GM12878 (cell line): ENCODE measurements around the gene ADGRV1. TPM values are rescaled to one million over a fixed set of nuclear protein-coding genes. Genes with fewer than 3 reads are reported as not detected.

Experiments
- ATAC-seq: fragments of 200-7000 bp; cut with Tn5 transposase; 3 replicates; pipeline ENCODE4 v1.9.1; 2020; ENCODE audit warnings: mild to moderate bottlenecking, moderate library complexity
- BruUV-seq: library from RNA; stranded (reverse); fragments of 400-500 nt; replicated peaks from 2 replicates; lab custom pipeline; 2021; lab: Mats Ljungman, UMichigan
- CTCF ChIA-PET: fragments of 300-600 bp; sonication (Branson Sonifier 250); formaldehyde crosslinking; extraction: SDS; loops from one replicate; lab custom pipeline; 2021; ENCODE audit warnings: inconsistent platforms; lab: Yijun Ruan, JAX
- POLR2A ChIA-PET: fragments of 350-600 bp; formaldehyde crosslinking; extraction: SDS; loops from one replicate; lab custom pipeline; 2021; ENCODE audit warnings: inconsistent platforms; lab: Charles Lee
- RAD21 ChIA-PET: fragments of 300-600 bp; sonication (Branson Sonifier 250); formaldehyde crosslinking; loops from one replicate; lab custom pipeline; 2023; ENCODE audit warnings: antibody characterized with exemption; ENCODE audit not compliant: unreplicated experiment; lab: Charles Lee
- SMC1A ChIA-PET: fragments of 300-600 bp; sonication (Branson Sonifier 250); formaldehyde crosslinking; loops from one replicate; lab custom pipeline; 2023; ENCODE audit not compliant: unreplicated experiment, uncharacterized antibody; lab: Charles Lee
- DNase-seq: peaks from one replicate; pipeline ENCODE4 v3.0.0-alpha.2; 2011; ENCODE audit warnings: low read depth, low spot score
- FAIRE-seq: peaks from 3 replicates; lab custom pipeline; 2011; peaks lifted over from hg19 to GRCh38; lab: Jason Lieb, UNC
- H2AFZ ChIP-seq: 2 replicates; pipeline ENCODE4 v1.6.0; 2011; ENCODE audit warnings: low read depth, low read length, control low read depth; ENCODE audit not compliant: control insufficient read depth
- H3K27ac ChIP-seq: 2 replicates; pipeline ENCODE4 v1.5.1; 2011; ENCODE audit warnings: control low read depth; ENCODE audit not compliant: control insufficient read depth, insufficient read depth
- H3K27me3 ChIP-seq, 2 experiments: replicated peaks in 1 of 2; 2 replicates each; pipeline versions ENCODE4 v1.6.0 to v1.6.1; 2011; ENCODE audit warnings: low read length in 1 of 2; ENCODE audit not compliant: control insufficient read depth in 2 of 2, insufficient read depth in 2 of 2
- H3K36me3 ChIP-seq, 2 experiments: 2 replicates each; pipeline ENCODE4 v1.5.1; 2011; ENCODE audit warnings: low read length in 1 of 2; ENCODE audit not compliant: control insufficient read depth in 2 of 2, insufficient read depth in 2 of 2
- H3K4me1 ChIP-seq: 2 replicates; pipeline ENCODE4 v1.6.1; 2011; ENCODE audit warnings: mild to moderate bottlenecking, low read length, moderate library complexity, mixed read lengths; ENCODE audit not compliant: control insufficient read depth, insufficient read depth
- H3K4me2 ChIP-seq: 2 replicates; pipeline ENCODE4 v1.6.0; 2011; ENCODE audit warnings: control low read depth; ENCODE audit not compliant: control insufficient read depth, insufficient read depth
- H3K4me3 ChIP-seq: fragments of 200-600 bp; sonication (generic); 2 replicates; pipeline ENCODE4 v1.5.1; 2016
- H3K79me2 ChIP-seq: 2 replicates; pipeline ENCODE4 v1.6.0; 2011; ENCODE audit warnings: low read length; ENCODE audit not compliant: control insufficient read depth, insufficient read depth
- H3K9ac ChIP-seq: 2 replicates; pipeline ENCODE4 v1.8.0; 2011; ENCODE audit warnings: low read length, control low read depth, mixed read lengths; ENCODE audit not compliant: control insufficient read depth, insufficient read depth
- H3K9me3 ChIP-seq: replicated peaks from 3 replicates; pipeline ENCODE4 v1.5.1; 2011; ENCODE audit warnings: mild to moderate bottlenecking, low read length; ENCODE audit not compliant: control insufficient read depth, insufficient read depth
- H4K20me1 ChIP-seq: 2 replicates; pipeline ENCODE4 v1.6.0; 2011; ENCODE audit not compliant: control insufficient read depth, insufficient read depth
- BACH1 ChIP-seq: fragments of 450-650 bp; IDR thresholded peaks from 2 replicates; pipeline ENCODE4 v1.6.1; 2017; ENCODE audit warnings: mild to moderate bottlenecking, borderline replicate concordance
- GABPA ChIP-seq: IDR thresholded peaks from 2 replicates; pipeline ENCODE4 v1.6.1; 2014; ENCODE audit warnings: antibody characterized with exemption, low read depth, mild to moderate bottlenecking, inconsistent platforms
- IRF3 ChIP-seq: fragments of 450-650 bp; IDR thresholded peaks from 2 replicates; pipeline ENCODE4 v1.6.1; 2014; ENCODE audit warnings: mild to moderate bottlenecking
- LARP7 ChIP-seq: fragments of 450-650 bp; IDR thresholded peaks from 2 replicates; pipeline ENCODE4 v1.6.1; 2017; ENCODE audit warnings: mild to moderate bottlenecking
- RB1 ChIP-seq: fragments of 450-650 bp; formaldehyde crosslinking; IDR thresholded peaks from 2 replicates; pipeline ENCODE4 v1.6.1; 2017; ENCODE audit warnings: mild to moderate bottlenecking, borderline replicate concordance
- SIN3A ChIP-seq: IDR thresholded peaks from 2 replicates; pipeline ENCODE4 v1.6.1; 2012; ENCODE audit warnings: low read depth, low read length, improper control_type of control experiment
- SIX5 ChIP-seq: IDR thresholded peaks from 2 replicates; pipeline ENCODE4 v1.6.1; 2011; ENCODE audit warnings: mild to moderate bottlenecking, low read depth, low read length, moderate library complexity; ENCODE audit not compliant: severe bottlenecking
- SP1 ChIP-seq: IDR thresholded peaks from one replicate; pipeline ENCODE4 v1.6.1; 2011; ENCODE audit warnings: low read depth, low read length
- TAF1 ChIP-seq: IDR thresholded peaks from 2 replicates; pipeline ENCODE4 v1.6.1; 2011; ENCODE audit warnings: mild to moderate bottlenecking, low read depth, low read length, borderline replicate concordance
- TBL1XR1 ChIP-seq: IDR thresholded peaks from 2 replicates; pipeline ENCODE4 v1.6.1; 2012; ENCODE audit warnings: low read depth, low read length, improper control_type of control experiment
- USF1 ChIP-seq: IDR thresholded peaks from 2 replicates; pipeline ENCODE4 v1.6.1; 2011; ENCODE audit warnings: borderline replicate concordance, low read depth, mild to moderate bottlenecking, moderate library complexity, mixed read lengths, low read length; ENCODE audit not compliant: insufficient read depth; ENCODE audit errors: extremely low read length
- USF2 ChIP-seq: IDR thresholded peaks from 2 replicates; pipeline ENCODE4 v1.6.1; 2011; ENCODE audit warnings: low read depth, low read length, improper control_type of control experiment, borderline replicate concordance
- ZBTB11 ChIP-seq: fragments of 450-650 bp; formaldehyde crosslinking; IDR thresholded peaks from 2 replicates; pipeline ENCODE4 v1.5.0; 2022; ENCODE audit warnings: mild to moderate bottlenecking, missing genetic modification characterization
- ZZZ3 ChIP-seq: IDR thresholded peaks from 2 replicates; pipeline ENCODE4 v1.6.1; 2011; ENCODE audit warnings: low read depth; ENCODE audit not compliant: control insufficient read depth, insufficient read length
- WGBS: methylation state at CpG from one replicate; pipeline ENCODE4 v1.1.6; 2016; ENCODE audit warnings: low lambda C conversion rate; ENCODE audit not compliant: insufficient replicate concordance, insufficient coverage; ENCODE audit errors: missing lambda C conversion rate; 5-methylcytosine and 5-hydroxymethylcytosine counted together
- in situ Hi-C: fragments of 300-500 bp; cut with MboI; formaldehyde crosslinking; loops from 9 replicates; pipeline ENCODE4 v1.14.3; 2018; ENCODE audit warnings: mixed read lengths
- intact Hi-C: fragments of 100-400 bp; cut with micrococcal nuclease; formaldehyde crosslinking; loops from one replicate; pipeline ENCODE4 v1.14.2; 2022; ENCODE audit not compliant: unreplicated experiment
- polyA plus RNA-seq, 11 experiments: library from polyadenylated mRNA; depleted of rRNA in 4 of 11; unstranded in 6 of 11; stranded (reverse) in 5 of 11; fragments of >200 nt; fragmentation: Nextera tagmentation in 4 of 11; fragmentation: Illumina TruSeq in 1 of 11; extraction: Ambion mirVana in 4 of 11; extraction: Trizol in 1 of 11; gene quantifications; 1 replicate in 1 of 11; 2 replicates in 10 of 11; pipeline versions ENCODE4 v1.2.1 to v1.2.3, GENCODE V29; 2011 to 2016; ENCODE audit warnings: inconsistent platforms in 2 of 11, missing spikeins in 2 of 11, low read depth in 1 of 11
- total RNA-seq, 4 experiments: library from RNA; depleted of rRNA in 3 of 4; stranded (reverse); fragments of >200 nt in 3 of 4; fragmentation: Illumina TruSeq in 1 of 4; extraction: Trizol in 1 of 4; gene quantifications; 2 replicates each; pipeline versions ENCODE4 v1.2.1 to v1.2.3, GENCODE V29; 2013 to 2021

Gene ADGRV1
- total and polyA plus RNA-seq, 10 of the 15 experiments (the other 5 are each of a cell fraction or from before 2014, with no cell fraction given), result 0.04 to 8.1 (median 0.16) TPM; not detected in 1

GRCh38 chr5:90560771-90561170 is 2.2 kb downstream of the ADGRV1 start:
- DNase-seq (no peak), ATAC-seq (no peak), FAIRE-seq (no peak)
- no TSS peak for BruUV-seq
- ChIA-PET SMC1A (interaction anchor here (0.6 to 0.9 kb wide), 2 partner anchors 72 to 98 kb away, joined by 3 read pairs; no protein-coding TSS in a partner anchor), POLR2A (no interaction called here), RAD21 (no interaction called here), CTCF (no interaction called here)
- Histone ChIP-seq H4K20me1 (no peaks in the 10 kb centered on the region), H3K9ac (no peak overlapping the region), H3K79me2 (no peaks in the 10 kb centered on the region), H3K4me3 (no peak overlapping the region), H3K4me2 (no peak overlapping the region), H2AFZ (no peak overlapping the region), H3K27me3 (peaks cover 3 to 21% of the 10 kb centered on the region in 2 experiments; a peak in 2 of 4 replicates), H3K9me3 (no peaks in the 10 kb centered on the region), H3K4me1 (no peaks in the 10 kb centered on the region), H3K27ac (no peak overlapping the region), H3K36me3 (no peaks in the 10 kb centered on the region)
- in situ Hi-C loops, result no loop called here
- 20% methylated on average over 2 of the region's 2 CpGs for WGBS
- intact Hi-C loops, result no loop called here
- TF ChIP-seq LARP7, result no peak
- TF ChIP-seq TBL1XR1, result no peak
- TF ChIP-seq TAF1, result no peak
- no peak for TF ChIP-seq USF1
- TF ChIP-seq GABPA, result no peak
- TF ChIP-seq ZZZ3, result no peak
- no peak for TF ChIP-seq BACH1
- no peak for TF ChIP-seq SIX5
- TF ChIP-seq IRF3, result no peak
- no peak for TF ChIP-seq RB1
- no peak for TF ChIP-seq USF2
- no peak for TF ChIP-seq SP1
- no peak for TF ChIP-seq ZBTB11 (CRISPR knock-in tag)
- TF ChIP-seq SIN3A, result no peak
